NCI-H69 (cell line): ENCODE data around the gene CLMP.

Source experiments
- DNase-seq: peaks from one replicate; lab custom pipeline; 2025; lab: John Stamatoyannopoulos, UW

Gene CLMP

GRCh38 chr11:123188508-123189165, 6.4 kb downstream of the CLMP start:
- DNase-seq: peak; percentile 74

GRCh38 chr11:123187665-123188507, 7.2 kb downstream of the CLMP start:
- peak; percentile 85 for DNase-seq

GRCh38 chr11:123187248-123187647, 7.8 kb downstream of the CLMP start:
- DNase-seq: no peak

- DNase-seq: no peak
These were observed 8.8 kb downstream of the CLMP start for GRCh38 chr11:123186286-123186685.

- no peak for DNase-seq
These were observed 9.7 kb downstream of the CLMP start for GRCh38 chr11:123185326-123185725.

- DNase-seq: no peak
These were observed 10.5 kb downstream of the CLMP start for GRCh38 chr11:123184531-123184930.

GRCh38 chr11:123183391-123184099, 11.5 kb downstream of the CLMP start:
- peak; percentile 13 for DNase-seq

GRCh38 chr11:123181767-123182500, 13.1 kb downstream of the CLMP start:
- DNase-seq: no peak

- DNase-seq: no peak
These were observed 14.0 kb downstream of the CLMP start for GRCh38 chr11:123181075-123181474.

- no peak for DNase-seq
These were observed 14.5 kb downstream of the CLMP start for GRCh38 chr11:123180574-123180973.

- no peak for DNase-seq
These were observed 14.9 kb downstream of the CLMP start for GRCh38 chr11:123180166-123180565.

- no peak for DNase-seq
These were observed 15.5 kb downstream of the CLMP start for GRCh38 chr11:123179586-123179985.

- DNase-seq: no peak
These were observed 16.9 kb downstream of the CLMP start for GRCh38 chr11:123178186-123178585.

- DNase-seq: no peak
These were observed 18.3 kb downstream of the CLMP start for GRCh38 chr11:123176785-123177184.

GRCh38 chr11:123174196-123175183, 20.6 kb downstream of the CLMP start:
- no peak for DNase-seq

- no peak for DNase-seq
These were observed 21.2 kb downstream of the CLMP start for GRCh38 chr11:123173856-123174186.

- DNase-seq: no peak
These were observed 21.8 kb downstream of the CLMP start for GRCh38 chr11:123173040-123173855.

GRCh38 chr11:123170929-123171328, 24.1 kb downstream of the CLMP start:
- no peak for DNase-seq

- DNase-seq: no peak
These were observed 25.2 kb downstream of the CLMP start for GRCh38 chr11:123169821-123170220.

- DNase-seq: peak; percentile 28
These were observed 26.0 kb downstream of the CLMP start for GRCh38 chr11:123168955-123169484.
